RWPE2 (cell line): ENCODE data around the gene ZFP14.
A peak's percentile ranks its signal among the peaks of the same experiment; 100 is the strongest.
"Not testable (repeated sequence)": the region's sequence is repeated elsewhere in the genome, so short reads cannot be mapped to it uniquely, and the experiment has no call there.

ENCODE experiments used
- ATAC-seq: fragments of 200-7000 bp; cut with Tn5 transposase; 3 replicates; pipeline ENCODE4 v1.9.1; 2021; ENCODE audit warnings: low read depth
- DNase-seq: peaks from one replicate; pipeline ENCODE4 v3.0.0-alpha.2; 2020; ENCODE audit warnings: low spot score
- H3K27ac ChIP-seq: fragments of 450-650 bp; 2 replicates; pipeline ENCODE4 v1.5.1; 2017; ENCODE audit warnings: mild to moderate bottlenecking; ENCODE audit not compliant: poor library complexity, severe bottlenecking
- H3K27me3 ChIP-seq: fragments of 250-450 bp; sonication (Bioruptor Pico); 2 replicates; pipeline ENCODE4 v1.5.1; 2021; ENCODE audit warnings: mild to moderate bottlenecking, moderate library complexity; ENCODE audit not compliant: insufficient read depth, poor library complexity, severe bottlenecking
- H3K36me3 ChIP-seq: fragments of 250-450 bp; sonication (Bioruptor Pico); 2 replicates; pipeline ENCODE4 v1.5.1; 2020; ENCODE audit warnings: low read depth, mild to moderate bottlenecking, moderate library complexity
- H3K4me1 ChIP-seq: fragments of 250-450 bp; sonication (Bioruptor Pico); 2 replicates; pipeline ENCODE4 v1.5.1; 2021; ENCODE audit warnings: mild to moderate bottlenecking, moderate library complexity; ENCODE audit not compliant: insufficient read depth, poor library complexity, severe bottlenecking
- H3K4me3 ChIP-seq: fragments of 250-450 bp; sonication (Bioruptor Pico); 2 replicates; pipeline ENCODE4 v1.5.1; 2021; ENCODE audit warnings: mild to moderate bottlenecking, moderate library complexity; ENCODE audit not compliant: severe bottlenecking
- H3K9me3 ChIP-seq: fragments of 250-450 bp; sonication (Bioruptor Pico); 2 replicates; pipeline ENCODE4 v1.5.1; 2021; ENCODE audit warnings: mild to moderate bottlenecking, moderate library complexity; ENCODE audit not compliant: severe bottlenecking
- TF ChIP-seq, protein P1 (sequence below): fragments of 450-650 bp; IDR thresholded peaks from one replicate; pipeline ENCODE4 v1.5.1; 2017; ENCODE audit warnings: mild to moderate bottlenecking, moderate library complexity; ENCODE audit not compliant: poor library complexity, severe bottlenecking

ZFP14 gene

DNA sequence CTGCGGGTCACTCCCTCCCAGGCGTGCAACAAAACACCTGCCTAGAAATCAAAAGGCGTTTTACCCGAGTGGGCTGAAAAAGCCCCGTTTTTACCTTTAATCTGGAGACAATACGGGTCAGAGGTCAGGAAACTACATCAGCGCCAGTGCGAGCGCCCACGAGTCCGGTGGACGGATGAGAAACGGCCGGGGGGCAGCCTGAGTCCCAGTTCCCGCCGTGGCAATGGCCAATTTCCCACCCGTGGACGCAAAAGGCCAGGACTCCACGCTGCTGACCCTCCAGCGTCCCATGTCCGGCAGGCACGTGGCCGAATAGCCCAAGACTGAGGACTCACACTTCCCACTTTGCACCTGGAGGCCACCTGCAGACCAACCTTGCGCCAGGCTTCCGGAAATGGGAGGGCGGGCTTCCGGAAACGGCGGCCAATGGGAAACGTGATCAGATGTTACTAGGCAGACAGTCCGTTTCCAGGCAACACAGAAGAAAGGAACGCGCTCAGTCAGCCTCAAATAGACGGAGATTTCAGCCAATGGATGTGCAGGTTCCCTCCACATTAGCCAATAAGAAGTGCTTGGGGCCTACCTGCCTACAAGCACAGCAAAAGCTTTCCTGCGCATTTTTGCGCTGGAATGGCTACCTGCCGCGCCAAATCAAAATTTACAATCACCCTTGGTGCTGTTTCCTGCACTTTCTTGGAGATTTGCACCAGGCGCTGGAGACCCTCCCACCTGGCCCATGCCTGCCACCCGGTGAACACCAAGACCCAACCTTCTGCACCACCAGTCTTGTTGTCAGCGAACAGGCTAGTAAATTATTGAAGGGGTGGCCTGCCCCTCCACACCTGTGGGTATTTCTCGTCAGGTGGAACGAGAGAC is 47.4 kb downstream of the ZFP14 start:
- ATAC-seq = peak; percentile 100
- peak overlapping the region; percentile 55 for H3K4me3 ChIP-seq
- TF ChIP-seq, protein P1, sequence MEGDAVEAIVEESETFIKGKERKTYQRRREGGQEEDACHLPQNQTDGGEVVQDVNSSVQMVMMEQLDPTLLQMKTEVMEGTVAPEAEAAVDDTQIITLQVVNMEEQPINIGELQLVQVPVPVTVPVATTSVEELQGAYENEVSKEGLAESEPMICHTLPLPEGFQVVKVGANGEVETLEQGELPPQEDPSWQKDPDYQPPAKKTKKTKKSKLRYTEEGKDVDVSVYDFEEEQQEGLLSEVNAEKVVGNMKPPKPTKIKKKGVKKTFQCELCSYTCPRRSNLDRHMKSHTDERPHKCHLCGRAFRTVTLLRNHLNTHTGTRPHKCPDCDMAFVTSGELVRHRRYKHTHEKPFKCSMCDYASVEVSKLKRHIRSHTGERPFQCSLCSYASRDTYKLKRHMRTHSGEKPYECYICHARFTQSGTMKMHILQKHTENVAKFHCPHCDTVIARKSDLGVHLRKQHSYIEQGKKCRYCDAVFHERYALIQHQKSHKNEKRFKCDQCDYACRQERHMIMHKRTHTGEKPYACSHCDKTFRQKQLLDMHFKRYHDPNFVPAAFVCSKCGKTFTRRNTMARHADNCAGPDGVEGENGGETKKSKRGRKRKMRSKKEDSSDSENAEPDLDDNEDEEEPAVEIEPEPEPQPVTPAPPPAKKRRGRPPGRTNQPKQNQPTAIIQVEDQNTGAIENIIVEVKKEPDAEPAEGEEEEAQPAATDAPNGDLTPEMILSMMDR = no peak
- H3K36me3 ChIP-seq = peaks cover 31% of the 10 kb centered on the region
- peak; percentile 83 for DNase-seq
- no peaks in the 10 kb centered on the region for H3K27me3 ChIP-seq
- H3K9me3 ChIP-seq = no peaks in the 10 kb centered on the region
- H3K4me1 ChIP-seq = no peaks in the 10 kb centered on the region
- peak overlapping the region; percentile 41 for H3K27ac ChIP-seq

DNA sequence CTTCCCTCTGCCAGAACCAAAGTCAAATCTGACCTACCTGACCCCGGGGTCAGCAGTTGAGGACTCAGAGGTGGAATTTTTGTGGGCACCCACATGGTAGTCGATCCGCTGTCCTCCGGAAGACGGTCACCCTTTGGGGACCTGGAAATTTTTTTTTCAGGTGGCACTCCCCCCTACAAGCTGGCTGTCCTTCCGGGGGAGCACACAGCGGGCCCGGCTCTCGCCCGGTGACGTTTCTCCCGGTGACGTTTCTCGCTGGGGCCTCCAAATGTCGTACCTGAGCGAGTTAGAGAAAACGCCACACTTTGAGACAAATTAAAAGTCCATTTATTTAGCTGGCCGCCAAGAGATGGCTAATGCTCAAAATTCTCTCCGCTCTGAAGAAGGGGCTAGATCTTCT is 48.8 kb downstream of the ZFP14 start:
- H3K27ac ChIP-seq = no peak overlapping the region
- TF ChIP-seq, protein P1 = no peak
- H3K27me3 ChIP-seq = no peaks in the 10 kb centered on the region
- DNase-seq (no peak), ATAC-seq (no peak)
- H3K4me3 ChIP-seq = peak overlapping the region; percentile 55
- no peaks in the 10 kb centered on the region for H3K4me1 ChIP-seq
- H3K9me3 ChIP-seq = no peaks in the 10 kb centered on the region
- H3K36me3 ChIP-seq = peaks cover 31% of the 10 kb centered on the region

DNA sequence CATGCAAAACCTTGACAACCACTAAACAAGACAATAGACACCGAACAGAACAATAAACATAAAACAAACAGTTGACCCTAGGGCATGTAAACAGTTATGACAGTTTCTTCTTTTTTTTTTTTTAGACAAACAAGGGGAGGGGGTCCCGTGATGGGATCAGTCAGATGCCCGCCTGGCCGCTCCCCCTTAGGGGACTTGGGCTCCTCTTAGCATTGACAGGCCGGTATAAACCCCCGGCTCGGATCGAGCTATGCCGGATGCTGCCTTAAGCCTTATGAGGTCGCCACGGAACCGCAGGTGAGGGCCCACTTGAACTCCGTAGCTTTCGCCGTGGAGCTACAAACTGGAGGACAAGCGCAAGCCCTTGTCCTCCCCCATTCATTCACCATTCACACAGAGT is 49.5 kb downstream of the ZFP14 start:
- H3K4me3 ChIP-seq, H3K27me3 ChIP-seq, ATAC-seq, H3K27ac ChIP-seq, H3K4me1 ChIP-seq, H3K9me3 ChIP-seq, DNase-seq: not testable (repeated sequence)
- H3K36me3 ChIP-seq = peaks cover 31% of the 10 kb centered on the region

- H3K36me3 ChIP-seq = peaks cover 31% of the 10 kb centered on the region
- H3K9me3 ChIP-seq, H3K4me1 ChIP-seq, H3K4me3 ChIP-seq, ATAC-seq, DNase-seq, H3K27me3 ChIP-seq, H3K27ac ChIP-seq: not testable (repeated sequence)
Measured at GRCh38 chr19:36326649-36327048, 52.4 kb downstream of the ZFP14 start.

DNA sequence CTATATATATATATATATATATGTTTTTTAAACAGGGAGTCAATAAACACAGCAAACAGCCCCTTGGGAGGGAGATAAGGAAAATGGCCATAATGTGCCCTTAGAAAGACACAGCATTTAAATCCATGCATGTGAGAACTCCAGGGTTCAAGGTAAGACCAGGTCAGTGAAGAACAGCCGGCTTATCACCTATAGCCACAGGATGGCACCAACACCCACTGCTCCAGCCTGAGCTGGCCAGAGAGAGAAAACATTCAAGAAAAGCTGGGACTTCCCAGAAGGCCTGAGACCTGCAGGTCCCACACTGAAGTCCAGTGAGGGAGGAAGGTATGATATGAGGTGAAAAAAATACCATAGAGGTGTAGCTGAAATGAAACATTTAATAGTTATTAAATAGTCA is 63.8 kb downstream of the ZFP14 start:
- ATAC-seq, H3K4me3 ChIP-seq, H3K9me3 ChIP-seq: not testable (repeated sequence)

DNA sequence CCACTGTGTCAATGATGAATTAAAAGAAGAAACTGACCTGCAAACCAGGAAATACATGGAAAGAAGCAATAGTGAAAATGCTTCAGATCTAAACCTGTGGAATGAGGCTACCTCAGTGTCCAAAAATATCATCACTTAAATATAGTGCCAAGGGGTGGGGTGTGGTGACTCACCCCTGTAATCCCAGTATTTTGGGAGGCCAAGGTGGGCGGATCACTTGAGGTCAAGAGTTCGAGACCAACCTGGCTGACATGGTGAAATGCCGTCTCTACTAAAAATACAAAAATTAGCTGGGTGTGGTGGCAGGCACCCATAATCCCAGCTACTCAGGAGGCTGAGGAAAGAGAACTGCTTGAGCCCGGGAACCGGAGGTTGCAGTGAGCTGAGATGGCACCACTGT is 64.9 kb downstream of the ZFP14 start:
- not testable (repeated sequence) for ATAC-seq, DNase-seq, H3K4me1 ChIP-seq

More for the DNA sequence above, 63.8 kb downstream of the ZFP14 start:
- not testable (repeated sequence) for H3K27ac ChIP-seq, H3K4me1 ChIP-seq, DNase-seq, H3K27me3 ChIP-seq, H3K36me3 ChIP-seq

DNA sequence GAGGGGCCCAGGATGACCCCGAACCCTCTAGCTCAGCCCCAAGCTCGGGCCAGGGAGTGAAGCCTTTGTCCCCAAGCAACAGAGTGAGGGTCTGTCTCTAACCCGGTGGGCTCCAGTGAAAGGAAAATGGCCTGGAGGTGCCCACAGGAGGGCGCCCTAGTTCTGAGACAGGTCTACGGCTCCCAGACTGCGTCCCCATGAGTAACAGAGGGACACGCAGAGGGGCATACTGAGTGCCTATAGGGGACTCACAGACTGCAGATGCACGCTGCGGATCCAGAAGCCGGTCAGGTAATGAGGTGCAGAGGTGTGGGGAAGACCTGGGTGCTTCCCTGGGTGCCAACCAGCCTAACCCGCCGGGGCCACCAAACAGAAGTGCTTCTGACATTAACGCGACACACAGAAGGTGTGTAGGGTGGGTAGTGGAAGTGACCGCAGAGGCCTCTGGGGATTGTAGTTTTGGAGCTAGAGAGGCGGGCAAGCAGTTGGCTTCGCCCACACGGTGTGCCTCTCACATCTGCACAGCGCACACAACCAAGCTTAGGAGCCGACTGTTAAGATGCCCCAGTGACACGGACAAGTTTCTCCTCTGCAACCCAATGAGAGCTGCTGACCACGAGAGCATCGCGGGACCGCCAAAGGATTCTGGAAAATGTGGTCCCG is 67.8 kb downstream of the ZFP14 start:
- H3K36me3 ChIP-seq, H3K9me3 ChIP-seq, H3K27ac ChIP-seq, H3K27me3 ChIP-seq, DNase-seq, ATAC-seq, H3K4me3 ChIP-seq, H3K4me1 ChIP-seq: not testable (repeated sequence)

More for the DNA sequence above, 64.9 kb downstream of the ZFP14 start:
- H3K36me3 ChIP-seq, H3K4me3 ChIP-seq, H3K9me3 ChIP-seq, H3K27ac ChIP-seq, H3K27me3 ChIP-seq: not testable (repeated sequence)

GRCh38 chr19:36310416-36310990 is 68.5 kb downstream of the ZFP14 start:
- not testable (repeated sequence) for DNase-seq

DNA sequence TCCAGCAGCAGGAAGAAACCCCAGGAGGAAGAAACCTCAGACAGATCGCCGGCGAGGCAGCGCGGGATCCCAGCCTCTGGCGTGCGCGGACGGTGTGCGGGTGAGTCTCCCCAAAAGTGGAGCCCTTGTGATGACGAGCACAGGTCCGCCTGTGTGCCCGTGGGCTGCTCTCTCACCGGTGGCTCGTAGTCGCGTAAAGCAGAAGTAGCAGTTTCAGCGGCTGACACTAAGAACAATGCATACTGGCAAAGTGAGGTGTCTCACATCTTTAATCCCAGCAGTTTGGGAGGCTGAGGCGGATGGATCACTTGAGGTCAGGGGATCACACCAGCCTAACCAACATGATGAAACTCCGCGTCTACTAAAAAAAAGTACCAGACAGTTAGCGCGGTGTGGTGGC is 69.2 kb downstream of the ZFP14 start:
- not testable (repeated sequence) for H3K27me3 ChIP-seq, ATAC-seq, H3K4me1 ChIP-seq, H3K4me3 ChIP-seq, H3K9me3 ChIP-seq, H3K27ac ChIP-seq, DNase-seq, H3K36me3 ChIP-seq

More at GRCh38 chr19:36310416-36310990, 68.5 kb downstream of the ZFP14 start:
- H3K4me3 ChIP-seq, H3K27ac ChIP-seq, H3K27me3 ChIP-seq, ATAC-seq, H3K4me1 ChIP-seq, H3K9me3 ChIP-seq, H3K36me3 ChIP-seq: not testable (repeated sequence)
